Neural crest cell (in vitro differentiated cells): Measurements from ENCODE around the gene TCP10L. TPM values are rescaled to one million over a fixed set of nuclear protein-coding genes. Genes with fewer than 3 reads are reported as not detected.
"Not testable (repeated sequence)": the region's sequence is repeated elsewhere in the genome, so short reads cannot be mapped to it uniquely, and the experiment has no call there.

Source experiments
- DNase-seq: peaks from one replicate; pipeline ENCODE4 v3.0.0; 2021; ENCODE audit warnings: low read depth, mixed read lengths, low spot score
- H3K27ac Mint-ChIP-seq: one replicate; pipeline ENCODE4 v1.8.0; 2021; ENCODE audit warnings: mild to moderate bottlenecking, mixed read lengths; ENCODE audit not compliant: unreplicated experiment
- H3K27me3 Mint-ChIP-seq: 2 replicates; pipeline ENCODE4 v1.8.0; 2021; ENCODE audit warnings: low read depth, mild to moderate bottlenecking, mixed read lengths
- H3K36me3 Mint-ChIP-seq: 2 replicates; pipeline ENCODE4 v1.8.0; 2021; ENCODE audit warnings: low read depth, mild to moderate bottlenecking, mixed read lengths
- H3K4me1 Mint-ChIP-seq: 2 replicates; pipeline ENCODE4 v1.8.0; 2021; ENCODE audit warnings: mixed read lengths
- H3K4me3 Mint-ChIP-seq: one replicate; pipeline ENCODE4 v1.8.0; 2021; ENCODE audit warnings: mild to moderate bottlenecking, mixed read lengths
- H3K9me3 Mint-ChIP-seq: 2 replicates; pipeline ENCODE4 v1.8.0; 2021; ENCODE audit warnings: mixed read lengths
- long read RNA-seq: library from polyadenylated mRNA; unstranded; transcript quantifications from one replicate; pipeline ENCODE4 v2.0.0, GENCODE V29; 2020
- total RNA-seq: library from RNA; stranded (reverse); gene quantifications from 2 replicates; pipeline ENCODE4 v1.2.1, GENCODE V29; 2021
- TF ChIP-seq, protein P1 (sequence below): fragments of 200-600 bp; sonication (generic); conservative IDR thresholded peaks from 2 replicates; pipeline ENCODE4 v1.5.0; 2021; ENCODE audit warnings: antibody characterized with exemption, mild to moderate bottlenecking

TCP10L gene, protein sequence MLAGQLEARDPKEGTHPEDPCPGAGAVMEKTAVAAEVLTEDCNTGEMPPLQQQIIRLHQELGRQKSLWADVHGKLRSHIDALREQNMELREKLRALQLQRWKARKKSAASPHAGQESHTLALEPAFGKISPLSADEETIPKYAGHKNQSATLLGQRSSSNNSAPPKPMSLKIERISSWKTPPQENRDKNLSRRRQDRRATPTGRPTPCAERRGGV
- 1.7 and 2.2 TPM in 2 replicates for total RNA-seq
- long read RNA-seq: 0 reads

DNA sequence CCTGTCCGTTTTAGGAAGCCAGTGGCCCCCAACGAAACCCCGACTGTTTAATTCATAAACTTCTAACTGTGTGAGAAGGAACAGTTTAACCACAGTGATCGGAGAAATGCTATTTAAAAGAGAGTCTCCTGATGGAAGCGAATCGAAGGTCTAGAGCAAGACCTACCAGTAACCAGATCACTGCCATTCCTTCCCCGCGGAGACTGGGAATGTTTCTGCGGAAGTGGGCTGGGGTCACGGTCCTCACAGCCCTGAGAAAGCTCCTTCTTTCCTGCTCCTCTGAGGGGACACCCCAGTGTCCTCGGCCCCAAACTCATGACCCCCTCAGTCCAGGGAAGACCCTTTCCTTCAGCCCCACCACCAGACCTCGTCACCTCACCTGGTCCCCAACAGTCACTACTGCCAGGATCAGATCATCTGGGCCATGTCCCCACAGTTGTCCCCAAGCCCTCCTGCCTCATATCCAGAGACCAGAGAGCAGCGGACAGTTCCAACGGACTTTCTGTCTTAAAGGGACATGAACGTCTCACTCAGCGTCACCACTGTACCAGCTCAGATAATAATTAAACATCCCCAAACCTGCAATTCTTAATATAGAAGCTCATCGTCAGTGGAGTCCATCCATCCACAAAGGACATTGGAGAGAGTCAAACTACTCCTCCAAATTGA, at the start of gene TCP10L:
TSS of gene TCP10L (minus strand) at position 482 of the 669 bp plus-strand sequence. CDS start 1,219 bp downstream, outside the sequence.
- Mint-ChIP-seq H3K4me3 (no peak within 1 kb of the TSS), H3K4me1 (no peaks in the 10 kb centered on the region), H3K36me3 (no peaks in the 10 kb centered on the region), H3K27ac (peak within 1 kb of the TSS; percentile 71), H3K9me3 (no peaks in the 10 kb centered on the region), H3K27me3 (no peaks in the 10 kb centered on the region)
- DNase-seq: no peak
- TF ChIP-seq, protein P1, sequence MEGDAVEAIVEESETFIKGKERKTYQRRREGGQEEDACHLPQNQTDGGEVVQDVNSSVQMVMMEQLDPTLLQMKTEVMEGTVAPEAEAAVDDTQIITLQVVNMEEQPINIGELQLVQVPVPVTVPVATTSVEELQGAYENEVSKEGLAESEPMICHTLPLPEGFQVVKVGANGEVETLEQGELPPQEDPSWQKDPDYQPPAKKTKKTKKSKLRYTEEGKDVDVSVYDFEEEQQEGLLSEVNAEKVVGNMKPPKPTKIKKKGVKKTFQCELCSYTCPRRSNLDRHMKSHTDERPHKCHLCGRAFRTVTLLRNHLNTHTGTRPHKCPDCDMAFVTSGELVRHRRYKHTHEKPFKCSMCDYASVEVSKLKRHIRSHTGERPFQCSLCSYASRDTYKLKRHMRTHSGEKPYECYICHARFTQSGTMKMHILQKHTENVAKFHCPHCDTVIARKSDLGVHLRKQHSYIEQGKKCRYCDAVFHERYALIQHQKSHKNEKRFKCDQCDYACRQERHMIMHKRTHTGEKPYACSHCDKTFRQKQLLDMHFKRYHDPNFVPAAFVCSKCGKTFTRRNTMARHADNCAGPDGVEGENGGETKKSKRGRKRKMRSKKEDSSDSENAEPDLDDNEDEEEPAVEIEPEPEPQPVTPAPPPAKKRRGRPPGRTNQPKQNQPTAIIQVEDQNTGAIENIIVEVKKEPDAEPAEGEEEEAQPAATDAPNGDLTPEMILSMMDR: no peak

DNA sequence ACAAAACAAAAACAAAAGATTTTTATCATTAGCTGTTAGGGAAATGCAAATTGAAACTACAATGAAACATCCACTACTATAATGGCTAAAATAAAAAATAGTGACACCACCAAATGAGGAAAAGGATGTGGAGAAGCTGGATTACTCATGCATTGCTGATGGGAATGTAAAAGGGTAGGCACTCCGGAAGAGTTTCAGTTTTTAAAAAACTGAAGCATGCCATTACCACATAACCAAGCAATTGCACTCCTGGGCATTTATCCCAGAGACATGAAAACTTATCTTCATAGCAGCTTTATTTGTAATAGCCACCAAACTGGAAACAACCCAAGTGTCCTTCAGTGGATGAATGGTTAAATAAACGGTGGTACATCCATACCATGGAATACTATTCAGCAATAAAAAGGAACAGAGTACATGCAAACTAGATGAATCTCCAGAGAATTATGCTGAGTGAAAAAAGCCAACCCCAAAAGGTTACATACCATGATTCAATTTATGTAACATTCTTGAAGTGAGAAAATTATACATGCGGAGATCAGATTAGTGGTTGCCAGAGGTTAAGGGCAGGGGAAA, 41.4 kb upstream of the TCP10L start:
- Mint-ChIP-seq H3K4me3 (no peak overlapping the region), H3K9me3 (no peaks in the 10 kb centered on the region), H3K27ac (no peak overlapping the region), H3K36me3 (no peaks in the 10 kb centered on the region), H3K27me3 (peaks cover 20% of the 10 kb centered on the region), H3K4me1 (no peaks in the 10 kb centered on the region)
- no peak for DNase-seq
- TF ChIP-seq, protein P1: no peak

DNA sequence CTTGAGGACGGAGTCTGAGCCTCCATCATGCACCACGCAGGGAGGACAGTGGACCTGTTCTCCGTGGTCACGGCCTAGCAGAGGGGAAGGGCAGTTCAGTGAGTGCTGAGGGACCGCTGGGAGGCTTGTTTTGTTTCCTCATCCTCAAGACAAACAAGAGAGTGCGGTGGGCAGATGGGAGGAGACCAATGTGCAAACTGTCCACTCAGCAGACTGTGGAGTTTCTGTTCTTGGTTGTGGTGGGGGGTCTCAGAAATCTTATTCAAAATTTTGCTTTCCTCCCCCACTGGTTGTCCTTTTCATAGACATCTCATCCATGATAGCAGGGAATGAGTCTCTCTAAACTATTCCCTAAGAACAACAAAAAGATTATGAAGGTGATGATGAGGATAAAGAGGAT, 32.9 kb upstream of the TCP10L start:
- not testable (repeated sequence) for H3K9me3 Mint-ChIP-seq, H3K27ac Mint-ChIP-seq, H3K4me3 Mint-ChIP-seq, H3K4me1 Mint-ChIP-seq, DNase-seq, H3K36me3 Mint-ChIP-seq
- peaks cover 71% of the 10 kb centered on the region for H3K27me3 Mint-ChIP-seq

DNA sequence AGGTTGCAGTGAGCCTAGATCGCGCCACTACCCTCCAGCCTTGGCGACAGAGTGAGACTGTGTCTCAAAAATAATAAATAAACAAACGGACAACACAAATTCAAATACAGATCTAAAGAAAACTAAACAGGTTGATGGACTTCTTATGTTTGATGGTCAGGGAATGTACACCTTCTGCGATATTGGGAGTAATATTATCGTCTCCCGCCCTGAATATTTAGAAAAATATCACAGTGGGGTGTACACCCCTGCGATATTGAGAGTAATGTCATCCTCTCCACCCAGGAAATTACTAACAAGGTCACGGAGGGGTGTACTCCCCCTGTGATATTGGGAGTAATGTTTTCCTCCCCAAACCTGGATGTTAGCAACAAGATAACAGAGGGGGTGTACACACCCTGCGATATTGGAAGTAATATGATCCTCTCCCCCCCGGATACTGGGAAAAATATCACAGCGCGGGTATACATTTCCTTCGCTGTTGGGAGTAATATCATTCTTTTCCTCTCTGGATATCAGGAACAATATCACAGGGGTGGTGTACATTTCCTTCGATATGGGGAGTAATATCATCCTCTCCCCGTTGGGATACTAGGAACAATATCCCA, 28.2 kb upstream of the TCP10L start:
- Mint-ChIP-seq H3K4me1 (peaks cover 7% of the 10 kb centered on the region), H3K9me3 (no peaks in the 10 kb centered on the region), H3K27me3 (peaks cover 36% of the 10 kb centered on the region), H3K36me3 (no peaks in the 10 kb centered on the region), H3K4me3 (peak overlapping the region; percentile 98), H3K27ac (no peak overlapping the region)
- TF ChIP-seq, protein P1: no peak
- no peak for DNase-seq

DNA sequence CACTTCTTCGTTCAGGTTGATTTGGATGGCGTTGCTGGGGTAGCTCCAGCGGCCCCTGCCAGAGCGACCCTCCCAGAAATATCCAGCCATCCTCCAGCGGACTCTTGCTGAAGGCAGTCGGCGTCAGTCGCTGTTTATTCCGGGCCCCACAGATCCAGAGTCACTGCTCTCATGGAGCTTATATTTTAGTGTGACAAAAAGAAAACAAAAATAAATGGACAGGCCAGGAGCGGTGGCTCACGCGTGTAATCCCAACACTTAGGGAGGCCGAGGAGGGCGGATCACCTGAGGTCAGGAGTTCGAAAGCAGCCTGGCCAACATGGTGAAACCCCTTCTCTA, 27.6 kb upstream of the TCP10L start:
- peaks cover 7% of the 10 kb centered on the region for H3K4me1 Mint-ChIP-seq
- H3K9me3 Mint-ChIP-seq: no peaks in the 10 kb centered on the region
- peaks cover 31% of the 10 kb centered on the region for H3K27me3 Mint-ChIP-seq
- H3K27ac Mint-ChIP-seq: peak overlapping the region; percentile 100
- DNase-seq: no peak
- H3K36me3 Mint-ChIP-seq: no peaks in the 10 kb centered on the region
- H3K4me3 Mint-ChIP-seq: peak overlapping the region; percentile 98
- TF ChIP-seq, protein P1: no peak
